NCI-H748 (cell line): ENCODE results near the gene SMIM35.

Experiments used
- DNase-seq: peaks from one replicate; lab custom pipeline; 2025; ENCODE audit not compliant: unreplicated experiment; lab: John Stamatoyannopoulos, UW

The SMIM35 gene

GRCh38 chr11:118086913-118087768, at the start of gene SMIM35:
TSS of gene SMIM35 (minus strand) at chr11:118086963. CDS start at chr11:118086757, 206 bp downstream.
- peak; percentile 85 for DNase-seq

DNA sequence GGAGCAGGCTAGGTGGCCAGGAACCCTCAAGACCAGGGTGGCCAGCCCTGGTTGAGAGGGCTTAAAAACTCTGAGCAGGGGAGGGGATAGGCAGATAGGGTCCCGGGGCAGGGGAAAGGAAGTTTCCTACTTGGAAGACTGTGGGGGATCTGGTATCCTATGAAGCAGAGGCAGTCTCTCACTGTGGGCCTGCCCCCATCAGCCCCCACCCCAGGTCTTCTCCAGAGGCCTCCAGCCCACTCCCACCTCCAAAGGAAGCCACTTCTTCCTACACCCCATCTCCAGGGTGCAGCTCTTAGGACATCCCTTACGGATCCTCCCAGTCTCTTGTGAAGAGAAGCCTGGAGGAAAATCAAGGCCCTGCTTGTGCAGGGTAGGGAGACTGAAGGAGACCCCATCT, 49.6 kb upstream of the SMIM35 start:
- DNase-seq = no peak

DNA sequence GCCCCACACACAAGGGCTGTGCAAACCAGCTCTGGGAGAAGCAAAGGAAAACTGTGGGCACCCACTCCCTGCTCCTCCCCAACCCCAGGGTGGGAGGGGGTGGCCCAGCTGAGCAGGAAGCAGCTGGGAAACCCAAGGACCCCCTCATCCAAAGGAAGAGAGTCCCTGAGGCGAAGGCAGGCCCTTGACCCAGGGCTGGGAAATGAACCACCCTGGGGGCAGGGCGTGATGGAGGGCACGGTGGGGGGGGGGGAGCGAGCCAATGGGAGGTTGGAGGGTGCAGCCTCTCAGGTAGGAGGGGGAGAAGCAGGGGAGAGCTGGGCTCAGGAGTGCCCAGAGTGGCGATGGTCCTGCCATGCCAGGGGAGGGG, 49.0 kb upstream of the SMIM35 start:
- DNase-seq = no peak

GRCh38 chr11:118135051-118135795, 48.5 kb upstream of the SMIM35 start:
- DNase-seq = no peak

GRCh38 chr11:118133816-118134215, 47.1 kb upstream of the SMIM35 start:
- no peak for DNase-seq

DNA sequence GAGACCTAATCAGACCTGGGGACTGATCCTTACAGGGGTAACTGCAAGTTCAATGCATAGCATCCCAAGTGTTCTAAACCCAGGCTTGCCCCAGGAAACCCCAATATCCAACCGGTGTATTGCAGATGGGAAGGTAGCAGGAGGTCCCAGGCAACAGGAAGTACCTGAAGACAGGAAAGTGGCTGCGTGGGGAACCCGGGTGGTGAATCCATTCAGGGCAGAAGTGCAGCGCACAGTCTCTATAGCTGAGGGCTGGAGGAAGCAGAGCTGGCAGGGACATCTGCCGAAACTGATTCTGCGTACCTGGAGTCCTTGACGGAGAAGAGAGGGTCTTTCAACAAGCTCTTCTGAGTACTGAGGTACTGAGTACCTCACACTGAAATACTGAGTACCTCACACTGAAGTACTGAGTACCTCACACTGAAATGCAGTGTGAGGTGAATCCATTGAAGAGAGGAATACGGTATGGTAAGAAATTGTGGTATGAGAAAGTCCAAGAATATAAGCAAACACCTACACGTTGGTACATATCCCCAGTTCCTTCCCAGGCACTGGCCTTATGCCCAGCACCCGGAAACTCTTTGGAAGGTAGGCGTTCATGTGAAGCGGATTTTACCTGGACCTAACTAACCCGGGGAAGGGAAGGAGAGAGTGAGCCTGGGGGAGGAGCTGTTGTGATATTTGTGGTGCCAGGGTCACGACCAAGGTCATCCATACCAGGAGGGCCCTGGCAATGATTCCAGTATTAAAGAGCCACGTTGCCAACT, 45.8 kb upstream of the SMIM35 start:
- DNase-seq = no peak

DNA sequence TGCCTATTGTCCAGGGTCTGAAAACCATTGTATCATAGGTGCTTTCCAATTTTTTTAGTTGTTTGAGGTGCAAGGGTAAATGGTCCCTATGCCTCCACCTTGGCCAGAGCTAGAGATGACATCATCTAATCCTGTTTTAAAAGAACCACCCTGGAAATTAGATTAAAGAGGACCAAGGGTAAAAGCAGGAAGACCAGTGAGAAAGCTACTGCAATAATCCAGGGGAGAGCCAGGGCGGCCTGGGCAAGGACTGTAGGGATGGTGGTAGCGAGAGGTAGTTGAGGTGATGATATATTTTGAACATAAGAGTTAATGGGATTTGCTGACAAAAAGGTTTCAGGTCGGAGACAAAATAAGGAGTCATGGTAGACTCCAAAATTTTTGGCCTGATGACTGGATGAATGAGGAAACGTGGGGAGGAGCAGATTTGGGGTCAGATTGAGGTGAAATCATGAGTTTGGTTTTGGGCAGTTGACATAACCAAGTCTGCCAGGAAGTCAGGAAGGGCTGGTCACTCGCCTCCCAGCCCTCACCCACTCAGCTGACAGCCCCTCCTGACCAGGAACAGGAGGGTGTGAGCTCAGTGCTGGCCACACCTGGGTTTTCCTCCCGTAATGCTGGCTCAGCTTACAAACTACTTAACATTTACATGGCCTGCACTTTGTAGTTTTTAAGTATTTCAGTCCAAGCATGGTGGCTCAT, 42.9 kb upstream of the SMIM35 start:
- DNase-seq = no peak

DNA sequence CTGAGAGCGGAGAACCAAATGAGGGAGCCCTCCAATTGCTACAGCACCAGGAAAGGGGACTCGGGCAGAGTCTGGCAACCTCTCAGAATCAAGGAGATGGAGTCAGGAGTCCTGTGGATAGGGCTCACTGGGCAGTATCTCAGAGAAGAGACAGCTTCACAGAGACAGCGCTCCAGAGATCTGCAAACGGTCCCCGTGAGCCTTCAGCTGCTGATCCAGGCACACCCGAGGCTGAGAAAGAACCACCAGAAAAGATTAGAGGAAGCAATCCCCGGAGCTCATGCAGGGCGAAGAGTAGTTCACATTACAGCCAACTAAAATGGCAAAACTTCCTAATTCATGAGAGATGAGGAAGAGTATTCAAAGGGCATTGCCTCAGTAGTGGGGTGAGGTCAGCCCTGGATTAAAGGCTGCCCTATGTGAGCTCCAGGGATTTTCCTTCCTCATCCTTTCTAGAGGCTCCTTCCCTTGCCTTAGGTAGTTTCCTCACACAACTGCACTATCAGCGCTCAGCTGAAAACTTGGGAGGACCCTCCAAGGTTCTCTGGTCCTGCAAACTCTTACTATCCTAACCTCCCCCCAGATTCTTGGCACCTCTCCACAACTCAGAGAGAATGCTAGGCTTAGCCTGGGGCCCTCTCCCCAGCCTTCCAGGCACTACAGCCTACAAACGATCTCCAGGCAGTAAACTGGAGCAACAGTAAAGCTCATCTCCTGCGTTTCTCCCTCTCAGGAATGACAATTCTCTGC, 42.1 kb upstream of the SMIM35 start:
- no peak for DNase-seq

GRCh38 chr11:118128310-118128709, 41.5 kb upstream of the SMIM35 start:
- no peak for DNase-seq

DNA sequence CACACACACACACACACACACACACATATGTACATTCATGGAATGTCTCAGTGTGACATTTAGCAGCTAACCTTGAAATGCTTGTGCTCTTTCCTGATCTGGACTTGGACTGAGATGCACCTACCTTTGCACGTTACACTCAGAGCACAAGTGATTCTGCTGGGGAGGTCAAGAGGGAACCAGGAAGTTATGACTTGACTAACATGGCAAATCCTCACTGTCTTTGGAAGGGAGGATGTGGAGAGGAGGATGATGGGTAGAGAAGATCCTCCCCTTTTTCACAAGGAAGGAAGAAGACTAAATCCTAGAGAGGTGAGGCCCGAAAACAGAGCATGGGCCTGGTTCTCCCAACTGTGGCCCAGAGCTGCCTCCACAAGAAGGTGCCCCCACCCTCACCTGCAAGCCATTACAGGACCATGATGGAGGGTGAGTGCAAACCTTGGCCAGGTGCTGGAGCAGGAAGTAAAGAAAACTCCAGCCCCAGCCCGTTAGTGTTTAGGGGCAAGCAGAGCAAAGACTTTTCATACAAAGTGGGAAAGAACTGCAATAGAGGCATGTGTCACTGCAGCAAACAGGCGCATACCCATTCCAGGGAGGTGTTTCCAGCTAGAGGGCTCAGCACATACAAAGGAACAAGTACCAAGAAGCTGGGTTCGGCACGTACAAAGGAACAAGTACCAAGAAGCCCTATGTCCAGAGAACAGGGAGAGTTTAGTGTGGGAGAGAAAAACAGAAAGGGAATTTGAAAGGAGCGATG, 39.5 kb upstream of the SMIM35 start:
- DNase-seq = no peak

- DNase-seq = no peak
These were observed 38.3 kb upstream of the SMIM35 start for GRCh38 chr11:118124929-118125535.

DNA sequence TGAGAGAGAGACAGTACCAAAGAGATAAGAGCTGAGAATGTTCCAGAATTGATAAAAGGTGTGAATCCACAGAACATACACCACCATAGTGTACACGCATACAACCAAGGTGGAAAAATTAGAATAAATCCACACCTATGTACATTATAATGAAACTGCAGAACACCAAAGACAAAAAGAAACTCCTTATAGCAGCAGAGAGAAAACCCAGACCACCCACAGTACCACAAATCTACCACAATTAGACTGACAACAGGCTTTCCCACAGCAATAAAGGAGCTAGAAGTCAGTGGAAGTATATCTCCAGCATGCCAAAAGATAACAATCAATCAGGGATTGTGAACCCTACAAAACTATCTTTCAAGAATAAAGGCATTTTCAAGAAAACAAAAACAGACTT, 34.0 kb upstream of the SMIM35 start:
- DNase-seq = no peak

GRCh38 chr11:118117790-118118601, 31.2 kb upstream of the SMIM35 start:
- no peak for DNase-seq

DNA sequence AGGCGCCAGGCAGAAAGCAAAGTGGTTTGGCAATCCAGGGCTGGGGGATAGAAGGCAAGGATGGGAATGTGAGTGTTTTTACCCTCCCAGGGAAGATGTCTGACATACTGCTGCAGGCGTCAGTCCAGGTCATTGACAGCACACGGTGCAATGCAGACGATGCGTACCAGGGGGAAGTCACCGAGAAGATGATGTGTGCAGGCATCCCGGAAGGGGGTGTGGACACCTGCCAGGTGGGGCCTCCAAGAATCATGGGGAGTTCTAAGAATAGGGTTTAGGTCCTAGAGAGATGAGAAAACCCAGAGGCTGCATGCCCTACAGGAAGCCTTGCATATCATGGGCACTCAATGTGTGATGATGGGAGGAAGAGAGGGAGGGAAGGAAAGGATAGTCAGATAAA, 28.3 kb upstream of the SMIM35 start:
- no peak for DNase-seq

- DNase-seq = no peak
These were observed 27.5 kb upstream of the SMIM35 start for GRCh38 chr11:118114266-118114665.

- DNase-seq = no peak
These were observed 26.1 kb upstream of the SMIM35 start for GRCh38 chr11:118112711-118113430.

DNA sequence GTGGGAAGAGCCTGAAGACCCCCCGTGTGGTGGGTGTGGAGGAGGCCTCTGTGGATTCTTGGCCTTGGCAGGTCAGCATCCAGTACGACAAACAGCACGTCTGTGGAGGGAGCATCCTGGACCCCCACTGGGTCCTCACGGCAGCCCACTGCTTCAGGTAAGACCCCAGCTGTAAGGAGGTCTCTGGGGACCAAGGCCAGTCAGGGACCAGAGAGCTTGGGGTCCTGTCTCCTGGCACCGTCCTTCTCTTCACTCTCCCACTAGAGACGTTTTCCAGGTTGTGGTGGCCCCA, 24.9 kb upstream of the SMIM35 start:
- DNase-seq = no peak
